NOMO-1 (cell line): ENCODE data around the gene IRF2BP2.
"Not testable (repeated sequence)": the region's sequence is repeated elsewhere in the genome, so short reads cannot be mapped to it uniquely, and the experiment has no call there.

Experiments used
- DNase-seq, 2 experiments: peaks; one replicate each; lab custom pipeline; 2025; ENCODE audit not compliant: unreplicated experiment in 2 of 2; lab: John Stamatoyannopoulos, UW

IRF2BP2 gene

DNA sequence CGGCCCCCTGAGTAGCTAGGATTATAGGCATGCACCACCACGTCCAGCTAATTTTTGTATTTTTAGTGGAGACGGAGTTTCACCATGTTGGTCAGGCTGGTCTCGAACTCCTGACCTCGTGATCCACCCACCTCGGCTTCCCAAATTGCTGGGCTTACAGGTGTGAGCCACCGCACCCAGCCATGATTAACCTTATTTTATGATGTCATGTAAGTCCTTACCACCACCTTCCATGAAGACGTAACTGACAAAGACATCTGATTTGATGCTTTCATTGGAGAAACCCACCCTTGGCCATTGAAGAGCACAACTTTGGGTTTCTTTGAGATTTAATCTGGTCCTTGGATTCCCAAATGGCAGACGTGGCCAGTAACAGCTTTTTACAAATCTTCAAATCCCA, 24.9 kb upstream of the IRF2BP2 start:
- not testable (repeated sequence) for DNase-seq

DNA sequence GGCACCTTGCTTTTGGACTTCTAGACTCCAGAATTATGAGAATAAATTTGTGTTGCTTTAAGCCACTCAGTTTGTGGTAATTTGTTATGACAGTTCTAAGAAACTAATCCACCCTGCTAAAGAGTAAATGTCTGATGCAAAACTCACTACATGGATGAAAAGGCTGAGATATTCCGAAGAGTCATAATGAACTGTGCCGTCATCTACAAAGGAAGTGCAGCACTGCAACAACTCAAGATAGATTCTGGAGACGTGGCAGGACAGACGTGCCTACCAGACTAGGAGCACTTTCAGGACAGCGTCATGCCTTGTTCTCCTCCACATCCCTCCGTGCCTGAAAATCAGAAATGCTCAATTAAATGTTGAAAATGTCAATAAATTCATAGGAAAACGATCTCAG, 24.4 kb upstream of the IRF2BP2 start:
- DNase-seq, result no peak

DNA sequence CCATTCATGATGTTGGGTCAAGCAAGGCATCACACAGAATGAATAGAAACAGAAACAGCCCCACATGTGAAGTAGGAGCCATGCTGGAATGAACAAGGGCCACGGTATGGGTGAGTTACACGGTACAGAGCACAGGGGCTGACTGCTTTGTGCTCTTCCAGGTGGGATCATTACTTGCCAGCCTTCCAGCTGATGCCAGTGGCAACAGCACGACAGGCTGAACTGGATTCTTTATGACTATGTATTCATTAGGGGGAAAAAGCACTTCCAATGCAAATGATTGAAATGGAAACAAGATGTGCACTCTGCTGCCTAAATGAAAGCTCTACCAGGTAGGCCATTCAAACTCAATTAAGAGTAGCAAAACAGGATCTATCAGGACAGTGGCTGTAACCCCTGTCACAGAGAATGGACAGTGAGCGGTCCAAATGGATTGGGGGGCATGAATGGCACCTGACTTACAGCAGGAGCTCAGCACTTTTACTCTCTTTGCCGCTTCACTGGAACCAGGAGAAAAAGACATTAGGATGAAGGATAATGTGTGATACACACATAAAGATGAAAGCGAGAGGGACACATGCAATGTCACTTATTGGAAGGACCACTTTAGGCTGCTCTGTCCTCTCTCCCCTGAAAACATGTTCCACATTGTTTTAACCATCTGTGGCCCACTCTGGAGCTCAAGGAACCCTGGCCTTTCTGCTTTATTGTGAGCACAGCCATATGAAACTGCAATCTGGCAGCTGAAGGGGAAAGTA, 23.4 kb upstream of the IRF2BP2 start:
- no peak for DNase-seq

DNA sequence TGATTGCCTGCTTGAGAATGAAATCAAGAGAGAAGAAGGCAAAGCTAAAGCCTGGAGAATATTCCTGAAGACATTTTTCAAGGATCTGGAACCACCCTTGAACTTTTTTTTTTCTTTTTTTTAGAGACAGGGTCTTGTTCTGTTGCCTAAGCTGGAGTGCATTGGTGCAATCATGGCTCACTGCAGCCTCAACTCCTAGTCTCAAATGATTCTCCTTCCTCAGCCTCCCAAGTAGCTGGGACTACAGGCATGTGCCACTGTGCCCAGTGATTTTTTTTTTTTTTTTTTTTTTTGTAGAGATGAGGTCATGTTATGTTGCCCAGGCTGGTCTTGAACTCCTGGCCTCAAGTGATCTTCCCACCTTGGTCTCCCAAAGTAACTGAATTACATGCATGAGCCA, 22.2 kb upstream of the IRF2BP2 start:
- DNase-seq, result no peak

DNA sequence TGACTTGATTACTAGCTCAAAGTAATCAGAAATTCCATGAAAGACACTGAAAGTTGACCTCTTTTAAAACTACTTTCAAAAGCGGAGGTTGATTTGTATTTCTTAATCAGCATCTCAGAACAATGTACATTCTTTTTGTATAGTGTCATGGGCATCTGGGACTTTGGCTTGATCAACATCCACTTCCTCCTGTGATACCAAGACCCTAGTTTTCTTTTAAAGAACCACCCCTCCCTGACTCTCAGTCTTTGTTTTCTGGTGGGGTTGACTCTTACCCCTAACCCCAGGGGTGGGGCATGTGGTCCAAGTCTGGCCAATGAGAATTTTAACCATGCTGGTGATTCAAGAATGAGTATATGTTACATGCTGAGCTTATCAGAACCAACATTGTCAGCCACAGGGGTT, 21.7 kb upstream of the IRF2BP2 start:
- DNase-seq, result no peak

DNA sequence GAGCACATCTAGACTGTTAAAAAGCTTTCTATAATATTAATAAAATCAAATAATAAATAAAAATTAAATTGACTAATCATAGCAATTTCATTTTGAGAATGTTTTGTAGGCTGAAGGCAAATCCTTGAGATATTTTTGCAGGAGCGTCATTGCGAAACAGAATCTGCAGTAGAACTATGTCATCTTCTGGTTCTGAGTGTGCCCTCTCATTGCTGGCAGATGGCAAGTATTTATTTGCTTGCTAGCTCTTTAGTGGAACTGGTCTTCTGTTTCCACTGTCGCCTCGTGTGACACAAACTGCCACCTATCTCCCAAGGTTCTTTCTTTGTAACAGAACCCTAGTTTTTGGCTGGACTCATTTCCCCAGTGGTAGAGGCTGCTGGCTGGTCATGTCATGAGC, 19.0 kb upstream of the IRF2BP2 start:
- no peak for DNase-seq

DNA sequence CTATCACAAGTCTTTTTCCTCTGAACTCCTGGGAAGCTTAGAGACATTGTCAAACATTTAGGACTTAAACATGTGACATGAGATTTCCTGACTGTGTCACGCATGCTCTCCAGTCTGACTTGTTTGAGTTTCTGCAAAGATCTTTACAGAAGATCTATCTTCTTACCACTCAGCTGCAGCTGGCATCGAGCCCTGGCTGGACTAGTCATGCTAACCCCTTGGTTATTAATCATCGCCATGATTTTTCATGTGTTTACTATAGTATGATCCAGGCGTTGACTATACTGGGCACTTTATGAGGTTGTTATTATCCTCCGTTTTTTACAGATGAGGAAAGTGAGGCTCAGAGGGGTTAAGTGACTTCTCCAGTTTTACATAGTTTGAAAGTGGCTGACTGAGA, 18.1 kb upstream of the IRF2BP2 start:
- no peak for DNase-seq

DNA sequence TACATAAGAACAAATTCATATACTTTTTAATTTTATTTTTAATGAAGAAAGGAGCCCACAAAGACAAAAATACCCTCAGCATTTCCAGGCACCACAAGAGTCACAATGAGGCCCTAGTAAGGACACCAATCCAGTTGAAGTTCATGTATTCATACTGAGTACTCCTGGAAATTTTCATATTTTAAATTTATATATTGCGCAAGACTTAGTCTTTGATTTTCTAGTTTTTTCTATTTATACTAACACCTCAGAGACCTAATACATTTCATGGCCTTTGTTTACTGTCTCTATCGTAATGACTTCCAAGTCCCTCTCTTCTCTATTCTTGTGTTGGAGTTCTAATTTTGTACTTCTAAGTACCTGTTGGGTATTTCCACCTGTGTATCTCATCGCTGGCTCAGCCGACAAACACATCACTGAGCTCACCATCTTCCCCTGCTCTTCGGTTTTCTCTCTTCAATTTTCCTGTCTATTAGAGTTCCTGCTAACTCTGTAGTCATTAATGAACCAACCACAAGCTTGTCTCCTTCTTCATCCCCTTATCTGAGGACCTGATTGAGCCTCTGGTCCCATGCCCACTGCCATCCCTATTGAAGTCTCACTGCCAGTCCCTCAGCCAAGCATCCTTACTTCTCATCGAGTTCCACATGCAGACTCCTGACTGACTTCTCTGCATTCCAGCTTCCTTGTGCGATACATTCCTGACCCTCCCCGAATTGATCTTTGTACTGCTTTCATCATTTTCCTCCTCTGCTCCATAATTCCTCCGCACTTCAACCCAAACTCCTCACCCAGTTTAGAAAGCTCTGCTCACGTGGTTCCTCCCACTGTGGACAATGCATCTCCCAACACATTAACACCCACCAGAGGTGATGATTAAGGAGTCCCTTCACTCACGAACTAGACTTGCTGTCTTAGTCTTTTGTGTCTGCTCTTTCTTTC, 17.3 kb upstream of the IRF2BP2 start:
- no peak for DNase-seq

DNA sequence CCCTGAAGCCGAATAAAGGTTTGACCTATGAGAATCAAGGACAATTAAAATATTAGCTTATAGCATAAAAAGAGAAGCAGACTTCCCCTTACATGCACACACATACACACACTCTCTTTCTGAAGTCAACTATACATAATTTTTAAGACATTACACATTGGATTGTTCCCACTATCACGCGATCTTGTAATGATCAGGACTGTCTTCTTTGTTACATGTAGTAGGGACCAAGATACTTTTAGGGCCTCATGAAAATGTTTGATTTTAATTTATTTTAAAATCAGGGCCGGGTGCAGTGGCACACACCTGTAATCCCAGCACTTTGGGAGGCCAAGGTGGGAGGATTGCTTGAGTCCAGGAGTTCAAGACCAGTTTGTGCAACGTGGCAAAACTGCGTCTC, 16.4 kb upstream of the IRF2BP2 start:
- DNase-seq, result no peak

DNA sequence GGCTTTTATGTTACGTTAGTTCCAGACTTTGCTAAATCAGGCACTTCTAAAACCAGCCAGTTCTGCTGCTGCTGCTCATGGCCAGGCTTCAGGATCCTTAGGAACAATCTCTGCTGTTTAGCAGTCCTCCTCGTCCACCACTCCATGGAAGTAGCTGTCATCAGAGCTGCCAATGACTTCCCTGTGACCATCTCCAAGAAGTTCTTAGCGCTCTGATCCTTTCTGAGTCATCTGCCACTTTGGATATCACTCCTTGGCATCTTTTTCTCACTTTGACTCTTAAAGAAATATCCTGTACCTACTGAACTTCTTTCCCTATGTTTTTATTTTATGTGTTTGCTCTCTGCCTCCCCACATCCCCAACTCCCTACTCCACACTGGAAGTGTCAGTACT, 14.7 kb upstream of the IRF2BP2 start:
- DNase-seq, result no peak

DNA sequence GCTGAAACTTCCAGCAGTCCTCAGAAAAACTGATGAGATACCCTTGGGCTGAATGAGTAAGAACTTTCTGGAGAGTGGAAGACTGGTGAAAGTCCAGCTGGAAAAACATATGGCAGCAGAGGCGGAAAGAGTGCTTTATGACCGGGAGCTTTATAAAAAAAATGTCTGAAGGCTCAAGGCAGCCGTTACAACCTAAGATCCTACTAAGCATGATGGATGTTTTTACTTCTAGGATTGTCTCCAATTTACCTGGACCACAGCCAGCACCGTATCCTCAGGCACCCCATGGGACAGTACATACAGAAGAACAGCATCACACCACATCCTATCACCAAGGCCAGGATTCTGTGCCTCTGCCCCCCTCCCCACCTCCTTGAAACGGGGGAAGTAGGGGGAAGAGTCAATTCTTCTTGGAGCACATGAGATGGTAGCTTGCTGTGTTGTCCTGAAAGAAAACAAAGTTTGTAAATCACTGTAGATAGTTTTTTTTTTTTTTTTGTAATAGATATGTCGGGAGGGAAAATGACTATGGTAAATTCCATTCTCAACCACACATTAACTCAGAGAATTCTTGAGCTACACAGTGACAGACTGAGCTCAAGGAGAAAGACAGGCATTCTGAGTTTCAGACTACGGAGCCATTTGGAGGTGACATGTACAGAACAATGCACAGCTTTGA, 11.8 kb upstream of the IRF2BP2 start:
- no peak for DNase-seq

DNA sequence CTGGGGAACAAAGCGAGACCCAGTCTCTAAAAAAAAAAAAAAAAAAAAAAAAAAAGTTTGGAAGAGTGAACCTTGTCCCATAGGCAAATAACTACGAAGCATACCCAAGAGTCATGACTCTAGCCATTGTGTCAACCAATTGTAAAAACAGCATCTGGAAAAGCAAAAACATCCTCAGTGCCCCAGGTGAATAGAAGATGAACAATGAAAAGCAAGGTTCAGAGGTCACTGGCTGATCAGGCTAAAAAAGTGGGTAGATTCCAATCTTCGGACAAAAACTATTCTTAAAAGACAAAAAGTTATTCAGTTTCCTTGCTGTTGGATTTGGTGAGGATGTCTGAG, 11.1 kb upstream of the IRF2BP2 start:
- DNase-seq, result no peak

DNA sequence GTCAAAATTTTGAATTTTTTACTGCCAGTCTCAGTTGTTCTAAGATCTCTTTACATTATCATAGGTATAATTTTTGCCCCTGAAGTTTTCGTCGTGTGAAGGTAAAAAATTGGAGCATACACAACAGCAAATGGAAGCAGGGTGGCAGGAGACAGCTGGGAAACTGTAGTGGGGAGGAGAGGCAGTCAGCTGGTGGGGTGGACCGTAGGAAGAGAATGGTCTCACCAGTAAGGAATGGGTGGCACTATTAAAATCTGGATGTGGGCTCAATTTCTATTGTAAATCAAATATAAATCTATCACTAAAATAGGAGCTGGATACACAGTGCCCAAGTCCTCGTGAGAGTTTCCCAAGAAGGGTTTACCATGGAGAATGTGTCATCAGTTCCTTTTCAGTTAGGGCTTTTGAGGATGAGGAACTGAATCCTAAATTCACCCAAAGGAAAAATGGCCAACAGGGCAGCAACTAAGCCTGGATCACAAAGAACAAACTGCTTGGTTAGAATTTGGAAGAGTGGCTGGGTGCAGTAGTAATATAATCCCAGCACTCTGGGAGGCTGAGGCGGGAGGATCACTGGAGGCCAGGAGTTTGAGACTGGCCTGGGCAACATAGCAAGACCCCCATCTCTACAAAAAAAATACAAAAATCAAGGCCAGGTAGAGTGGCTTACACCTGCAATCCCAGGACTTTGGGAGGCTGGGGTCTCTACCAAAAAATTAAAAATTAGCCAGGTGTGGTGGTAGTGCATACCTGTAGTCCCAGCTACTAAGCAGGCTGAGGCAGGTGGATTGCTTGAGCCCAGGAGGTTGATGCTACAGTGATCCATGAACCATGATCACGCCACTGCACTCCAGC, 10.5 kb upstream of the IRF2BP2 start:
- no peak for DNase-seq

DNA sequence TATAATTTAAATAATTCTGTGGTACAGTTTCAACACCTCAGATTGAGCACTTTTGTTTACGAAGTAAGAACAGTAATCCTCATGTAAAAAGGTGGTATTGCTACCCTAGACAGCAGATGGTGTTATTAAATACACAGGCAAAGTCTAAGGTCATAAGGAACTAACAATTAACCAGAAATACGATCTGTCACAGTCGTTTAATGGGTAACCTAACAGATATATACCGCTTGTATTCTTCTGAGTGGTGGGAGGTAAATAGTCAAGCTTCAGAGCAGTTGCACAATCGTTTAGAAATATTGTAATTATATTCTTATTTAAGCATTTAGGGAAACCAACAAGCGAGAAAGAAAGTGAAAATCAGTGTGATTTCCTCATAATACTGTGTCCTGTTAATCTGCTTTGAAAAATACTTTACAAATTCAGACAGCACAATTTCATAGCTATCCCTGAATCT, 9.8 kb upstream of the IRF2BP2 start:
- DNase-seq, result peak in 1 of 2 experiments; percentile 75

DNA sequence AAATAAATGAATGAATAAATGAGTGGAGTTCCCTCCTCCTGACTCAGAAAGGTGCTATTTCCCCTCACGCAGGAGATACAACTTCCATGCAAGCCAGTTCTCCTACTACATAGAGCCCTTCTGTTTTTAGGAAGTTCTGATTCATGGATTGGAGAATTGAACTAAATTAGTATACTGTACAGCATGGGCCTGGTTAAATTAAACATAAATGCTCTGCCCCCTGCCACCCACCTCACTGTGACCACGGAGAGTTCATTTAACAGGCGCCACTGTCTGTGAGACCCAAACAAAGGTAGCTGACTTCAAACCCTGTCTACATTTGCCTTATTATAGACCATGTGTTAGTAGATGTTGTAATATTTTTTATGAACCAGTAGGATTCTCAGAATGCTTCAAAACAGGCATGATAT, 9.1 kb upstream of the IRF2BP2 start:
- DNase-seq, result peak in 1 of 2 experiments; percentile 19

DNA sequence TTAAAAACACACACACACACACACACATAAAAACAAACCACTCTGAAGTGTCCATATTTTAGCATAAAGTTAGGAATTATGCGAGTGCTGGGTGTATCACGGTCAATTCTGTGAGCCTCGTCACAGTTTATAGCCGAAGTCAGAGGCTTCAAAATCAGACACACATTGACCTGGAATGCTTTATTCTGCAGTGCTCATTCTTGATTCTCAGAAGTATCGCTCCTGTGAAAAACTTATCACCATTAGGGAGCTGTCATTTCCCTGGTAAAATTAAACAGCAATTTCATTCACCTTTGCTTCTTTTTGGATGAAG, 8.7 kb upstream of the IRF2BP2 start:
- DNase-seq, result no peak

DNA sequence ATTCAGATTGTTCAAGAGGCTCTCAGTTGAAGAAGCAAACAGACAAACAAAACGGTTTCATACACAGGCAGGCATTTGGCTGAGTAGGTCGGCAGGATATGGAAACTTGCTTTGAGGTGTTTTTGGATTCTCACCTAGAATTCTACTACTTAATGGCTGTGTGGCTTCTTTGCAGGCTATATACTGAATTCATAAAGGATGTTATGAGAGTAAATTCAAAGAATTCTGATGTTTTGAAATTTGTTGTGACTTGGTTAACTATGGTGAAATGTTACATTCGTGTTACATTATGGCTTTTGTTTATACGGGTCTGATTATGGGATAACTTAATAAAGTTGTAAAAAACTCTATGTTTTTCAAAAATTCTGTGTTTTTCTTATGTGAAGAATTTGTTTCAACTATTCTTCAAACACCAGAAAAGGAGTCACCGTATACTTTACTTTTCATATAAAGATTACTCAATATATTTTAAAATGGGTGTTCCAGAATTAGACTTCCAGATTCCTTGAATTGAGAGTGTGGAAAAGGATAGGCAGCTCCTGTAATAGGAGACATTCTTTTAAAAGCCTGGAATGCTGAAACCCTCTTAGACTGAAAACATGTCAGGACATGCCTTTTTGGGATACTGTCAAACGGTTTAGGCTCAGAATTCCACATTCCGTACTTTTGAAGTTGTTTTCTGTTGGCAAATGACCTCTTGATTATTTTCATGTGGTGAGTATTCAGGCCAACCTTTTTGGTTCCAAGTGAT, 8.2 kb upstream of the IRF2BP2 start:
- DNase-seq, result no peak

DNA sequence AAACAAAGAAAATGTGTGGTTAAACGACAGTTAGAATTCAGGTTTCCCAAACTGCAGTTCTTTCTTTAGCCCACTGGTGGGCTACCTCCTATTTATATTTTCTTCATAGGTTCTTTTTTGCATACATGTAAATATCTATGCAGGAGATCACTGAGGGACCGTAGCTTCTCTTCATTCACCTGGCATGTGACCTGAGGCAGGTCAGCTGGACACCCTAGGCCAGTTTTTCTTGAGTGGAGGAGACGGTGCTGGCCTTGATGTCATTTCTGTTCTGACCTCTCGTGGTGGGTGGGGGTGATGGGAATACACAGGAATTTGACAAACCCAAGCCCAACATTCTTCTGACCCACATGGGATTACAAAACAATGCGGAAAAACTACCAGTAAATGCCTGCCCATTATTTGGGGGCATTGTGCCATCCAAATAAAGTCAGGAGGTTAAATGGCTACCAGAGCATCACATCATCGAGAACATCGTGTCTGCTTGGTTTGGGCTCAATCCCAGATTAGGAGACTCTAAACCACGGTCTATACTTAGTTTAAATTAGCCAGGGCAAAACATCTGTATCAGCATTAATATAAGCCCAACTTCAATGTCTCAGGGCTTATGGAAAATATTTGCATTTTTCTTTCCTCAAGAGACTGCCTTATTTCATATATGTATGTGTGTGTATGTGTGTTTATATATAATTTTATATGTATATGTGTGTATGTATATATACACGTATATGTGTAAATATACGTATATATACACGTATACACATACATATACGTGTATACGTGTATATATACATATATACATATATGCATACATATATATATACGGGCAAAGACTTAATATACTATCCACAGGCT, 7.4 kb upstream of the IRF2BP2 start:
- no peak for DNase-seq

DNA sequence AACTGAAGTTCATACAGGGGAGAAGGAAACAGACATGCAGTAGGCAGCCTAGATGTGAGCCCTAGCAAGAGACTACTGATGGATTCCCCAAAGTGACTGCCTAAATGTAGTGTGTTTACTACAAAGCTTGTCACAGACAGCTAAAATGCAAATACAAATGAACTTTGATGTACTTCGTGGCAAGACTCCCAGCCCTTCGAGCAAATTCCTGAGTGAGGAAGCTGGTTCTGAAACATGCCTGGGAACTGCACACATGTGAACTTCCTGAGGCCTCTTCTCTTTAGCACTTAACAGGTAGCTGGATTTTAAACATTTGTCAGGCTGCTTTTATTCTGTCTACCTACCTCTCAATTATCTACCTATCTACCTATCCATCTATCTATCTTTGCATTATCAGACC, 6.7 kb upstream of the IRF2BP2 start:
- no peak for DNase-seq
